Kidney glomerular epithelial cell (primary cell): ENCODE results near the gene SKOR2.
A peak's percentile ranks its signal among the peaks of the same experiment; 100 is the strongest.
"Not testable (repeated sequence)": the region's sequence is repeated elsewhere in the genome, so short reads cannot be mapped to it uniquely, and the experiment has no call there.

Experiments
- DNase-seq: peaks from one replicate; lab custom pipeline; 2025; lab: John Stamatoyannopoulos, UW

Gene SKOR2

GRCh38 chr18:47195961-47196360, 55.5 kb downstream of the SKOR2 start:
- not testable (repeated sequence) for DNase-seq

- DNase-seq = peak; percentile 3
Measured at GRCh38 chr18:47191961-47192360, 59.5 kb downstream of the SKOR2 start.

- DNase-seq = no peak
Measured at GRCh38 chr18:47187721-47188120, 63.7 kb downstream of the SKOR2 start.

- no peak for DNase-seq
Measured at GRCh38 chr18:47184419-47185050, 66.9 kb downstream of the SKOR2 start.

GRCh38 chr18:47182156-47182555, 69.3 kb downstream of the SKOR2 start:
- DNase-seq = not testable (repeated sequence)

DNA sequence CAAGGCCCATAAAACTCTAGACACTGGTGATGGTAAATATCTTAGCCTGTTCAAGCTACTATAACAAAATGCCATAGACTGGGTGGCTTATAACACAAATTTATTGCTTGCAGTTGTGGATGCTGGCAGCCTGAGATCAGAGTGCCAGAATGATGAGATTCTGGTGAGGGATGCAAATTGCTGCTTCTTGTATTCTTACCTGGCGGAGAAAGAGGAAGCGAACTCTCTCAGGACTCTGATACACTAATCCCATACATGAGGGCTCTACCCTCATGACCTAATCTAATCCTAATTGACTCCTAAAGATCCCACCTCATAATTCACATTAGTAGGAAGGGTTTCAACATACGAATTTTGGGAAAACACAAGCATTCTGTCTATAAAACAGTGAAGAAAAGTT, 70.7 kb downstream of the SKOR2 start:
- DNase-seq = no peak

GRCh38 chr18:47179520-47179919, 71.9 kb downstream of the SKOR2 start:
- DNase-seq = no peak

DNA sequence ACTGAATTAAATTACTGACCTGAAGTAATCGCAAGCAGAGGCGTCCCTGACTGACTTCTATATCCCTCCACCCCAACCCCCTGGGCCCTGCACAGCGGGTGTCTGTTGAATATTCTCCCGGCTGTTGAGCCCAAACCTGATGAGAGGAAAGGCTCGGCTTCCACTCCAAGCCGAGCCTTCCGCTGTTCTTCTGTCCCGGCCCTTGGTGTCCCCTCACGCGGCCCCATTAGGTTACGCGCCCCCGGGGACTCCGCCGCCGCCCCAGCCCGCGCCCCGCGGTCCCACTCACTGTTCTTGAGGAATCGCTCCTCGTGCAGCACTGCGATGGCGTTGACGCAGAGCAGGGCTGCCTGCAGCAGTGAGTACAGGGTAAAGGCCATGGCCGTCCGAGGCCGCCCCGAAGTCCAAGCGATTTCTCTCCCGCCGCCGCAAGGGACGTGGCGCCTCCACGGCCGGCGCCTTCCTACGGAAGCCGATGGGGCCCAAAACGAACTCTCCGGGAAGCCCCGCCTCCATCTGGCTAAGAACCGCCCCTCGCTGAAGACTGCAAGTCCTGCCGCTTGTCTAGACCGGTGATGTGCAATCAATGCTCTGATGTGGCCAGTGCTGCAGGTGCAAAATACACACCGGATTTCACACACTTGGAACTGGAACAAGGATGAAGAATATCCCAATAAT, 75.4 kb downstream of the SKOR2 start, which contains the start of gene IER3IP1:
IER3IP1 (minus strand) TSS at position 467 of the 678 bp plus-strand sequence; CDS start at position 380, 87 bp downstream.
- DNase-seq = peak; percentile 86

- no peak for DNase-seq
Measured at GRCh38 chr18:47175283-47175897, 76.1 kb downstream of the SKOR2 start.

GRCh38 chr18:47174545-47175116, 76.8 kb downstream of the SKOR2 start:
- peak; percentile 27 for DNase-seq

- DNase-seq = no peak
Measured at GRCh38 chr18:47172476-47172875, 79.0 kb downstream of the SKOR2 start.

GRCh38 chr18:47168913-47169312, 82.5 kb downstream of the SKOR2 start:
- DNase-seq = no peak

DNA sequence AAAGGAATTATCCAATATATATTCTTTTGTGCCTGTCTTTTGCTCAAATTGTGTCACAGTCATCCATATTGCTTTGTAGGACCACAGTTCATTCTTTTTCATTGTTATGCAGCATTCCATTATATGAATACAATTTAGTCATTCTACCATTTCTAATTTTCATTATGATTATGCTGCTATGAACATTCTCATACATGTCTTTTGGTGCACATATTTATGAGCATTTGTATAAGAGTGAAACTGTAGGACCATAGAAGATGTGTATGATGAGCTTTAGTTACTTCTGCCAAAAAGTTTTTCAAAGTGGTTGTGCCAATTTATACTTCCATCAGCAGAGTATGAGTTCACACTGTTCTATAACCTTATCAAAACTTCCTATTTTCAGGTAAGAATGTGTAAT, 83.0 kb downstream of the SKOR2 start:
- no peak for DNase-seq

DNA sequence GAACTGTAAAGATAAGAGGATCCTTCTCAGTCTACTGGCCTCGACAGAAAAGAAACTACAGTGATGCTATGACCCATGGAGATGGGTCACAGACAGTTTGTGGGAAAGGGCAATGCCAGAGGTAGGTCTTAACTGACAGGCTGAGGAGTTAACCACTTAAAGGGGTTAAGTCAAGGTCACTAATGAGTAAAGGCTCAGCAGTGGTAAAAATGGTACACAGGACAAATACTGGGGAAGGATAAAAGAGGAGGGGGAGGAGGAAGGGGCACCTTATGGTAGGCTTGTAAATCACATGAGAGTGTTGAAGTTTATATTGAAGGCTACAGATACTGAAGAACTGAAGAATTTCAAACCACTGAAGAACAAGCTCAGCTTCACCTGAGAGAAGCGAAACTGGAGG, 85.2 kb downstream of the SKOR2 start:
- DNase-seq = peak; percentile 24

DNA sequence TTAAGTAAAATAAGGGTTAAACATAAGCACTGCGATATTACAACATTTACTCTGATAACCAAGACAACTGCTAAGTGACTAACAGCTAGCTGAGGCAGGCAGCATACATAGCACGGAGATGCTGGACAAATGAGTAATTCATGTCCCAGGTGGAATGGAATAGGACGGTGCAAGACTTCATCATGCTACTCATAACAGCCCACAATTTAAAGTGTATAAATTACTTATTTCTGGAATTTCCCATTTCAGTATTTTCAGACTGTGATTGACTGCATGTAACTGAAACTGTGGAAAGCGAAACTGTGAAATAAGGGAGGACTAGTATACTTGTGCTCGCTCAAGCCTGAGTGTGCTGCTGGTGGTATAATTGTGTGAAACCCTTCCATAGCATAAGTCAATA, 88.2 kb downstream of the SKOR2 start:
- DNase-seq = peak; percentile 90

GRCh38 chr18:47160256-47160655, 91.2 kb downstream of the SKOR2 start:
- DNase-seq = no peak

DNA sequence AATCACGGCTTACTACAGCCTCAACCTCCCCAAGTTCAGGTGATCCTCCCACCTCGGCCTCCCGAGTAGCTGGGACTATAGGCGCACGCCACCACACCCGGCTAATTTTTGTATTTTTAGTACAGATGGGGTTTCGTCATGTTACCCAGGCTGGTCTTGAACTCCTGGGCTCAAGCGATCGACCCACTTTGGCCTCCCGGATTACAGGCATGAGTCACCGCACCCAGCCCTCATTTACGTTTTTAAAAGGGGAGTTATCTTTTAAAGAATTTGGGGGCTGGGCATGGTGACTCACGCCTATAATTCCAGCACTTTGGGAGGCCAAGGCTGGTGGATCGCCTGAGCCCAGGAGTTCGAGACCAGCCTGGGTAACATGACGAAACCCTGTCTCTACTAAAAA, 93.1 kb downstream of the SKOR2 start:
- DNase-seq = not testable (repeated sequence)
